Thyroid gland (tissue), 4 donors: ENCODE results near the gene NFIA. TPM values are rescaled to one million over a fixed set of nuclear protein-coding genes. Genes with fewer than 3 reads are reported as not detected.

Source experiments
- DNase-seq, 2 donors: peaks; one replicate each; pipeline ENCODE4 v3.0.0-alpha.2; 2019
- H3K27ac ChIP-seq, 3 donors: fragments of 200-600 bp; sonication (generic); 1 replicate in 2 of 3; 2 replicates in 1 of 3; pipeline ENCODE4 v1.5.1; 2016 to 2019; ENCODE audit warnings: mild to moderate bottlenecking in 1 of 3, moderate library complexity in 1 of 3
- H3K27me3 ChIP-seq: fragments of 200-600 bp; sonication (generic); one replicate; pipeline ENCODE4 v1.5.1; 2019
- H3K36me3 ChIP-seq, 2 donors: fragments of 200-600 bp; sonication (generic); one replicate each; pipeline ENCODE4 v1.5.1; 2016 to 2019
- H3K4me1 ChIP-seq, 2 donors: fragments of 200-600 bp; sonication (generic); one replicate each; pipeline ENCODE4 v1.5.1; 2017 to 2019
- H3K4me3 ChIP-seq, 3 donors: fragments of 200-600 bp; sonication (generic); replicated peaks in 1 of 3; 1 replicate in 2 of 3; 2 replicates in 1 of 3; pipeline ENCODE4 v1.5.1; 2016; ENCODE audit warnings: mild to moderate bottlenecking in 1 of 3
- H3K9me3 ChIP-seq: fragments of 200-600 bp; sonication (generic); one replicate; pipeline ENCODE4 v1.5.1; 2017
- CTCF ChIP-seq, 6 experiments: fragments of 200-600 bp in 3 of 6; fragments of 450-650 bp in 3 of 6; sonication (generic) in 3 of 6; IDR thresholded peaks; one replicate each; pipeline ENCODE4 v1.5.1; 2016 to 2019; ENCODE audit warnings: antibody characterized with exemption in 6 of 6, mild to moderate bottlenecking in 2 of 6, inconsistent platforms in 1 of 6, moderate library complexity in 1 of 6
- POLR2A ChIP-seq, 2 donors: fragments of 450-650 bp; IDR thresholded peaks; one replicate each; pipeline ENCODE4 v1.6.1; 2017; ENCODE audit warnings: antibody characterized with exemption in 2 of 2, mild to moderate bottlenecking in 2 of 2, moderate library complexity in 1 of 2
- WGBS, 2 donors: methylation state at CpG; one replicate each; pipeline ENCODE4 v1.1.5; 2017; 5-methylcytosine and 5-hydroxymethylcytosine counted together
- intact Hi-C: fragments of 100-400 bp; cut with DNase I; formaldehyde crosslinking; loops from one replicate; pipeline ENCODE4 v1.15.1; 2023
- total RNA-seq, 4 donors: library from RNA; depleted of rRNA; stranded (reverse); fragments of >200 nt; gene quantifications; one replicate each; pipeline ENCODE4 v1.2.3, GENCODE V29; 2016

NFIA gene
- total RNA-seq, 4 donors from 2014 or later: 105 to 149 (median 118) TPM

GRCh38 chr1:61149010-61149860 lies 66.9 kb downstream of the NFIA start:
- no peak for TF ChIP-seq POLR2A (IDR thresholded peaks at IDR 0.05)
- no peak for TF ChIP-seq CTCF (IDR thresholded peaks at IDR 0.05)
- Histone ChIP-seq H3K4me3 (no peak overlapping the region), H3K9me3 (no peaks in the 10 kb centered on the region), H3K36me3 (no peaks in the 10 kb centered on the region), H3K4me1 (peaks cover 43 to 74% of the 10 kb centered on the region in 2 donors), H3K27me3 (no peaks in the 10 kb centered on the region), H3K27ac (peak overlapping the region; percentile 19 to 66 (median 62))
- 96% methylated on average over 1 of the region's 1 CpG for WGBS, 2 donors
- intact Hi-C loops: no loop called here
- no peak for DNase-seq

DNA sequence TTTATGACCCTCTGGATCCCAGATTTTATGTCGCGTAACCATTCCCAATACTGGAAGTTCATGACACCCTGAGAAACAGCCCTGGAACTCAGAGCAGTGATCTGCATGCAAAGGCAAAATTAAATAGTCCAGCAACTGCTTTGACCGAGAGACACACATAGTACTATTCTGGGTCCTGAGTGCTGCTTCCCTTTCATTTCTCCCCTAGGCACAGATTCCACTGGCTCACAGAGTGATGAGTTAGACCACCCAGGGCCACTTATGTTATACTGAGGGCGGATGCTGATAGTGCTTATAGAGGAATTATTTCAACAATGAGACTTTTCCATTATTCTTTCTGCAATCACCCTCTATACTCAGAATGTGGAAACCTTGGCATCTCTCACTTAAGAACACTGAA lies 69.2 kb downstream of the NFIA start:
- Histone ChIP-seq H3K36me3 (no peaks in the 10 kb centered on the region), H3K27me3 (no peaks in the 10 kb centered on the region), H3K4me3 (no peak overlapping the region), H3K27ac (peak overlapping the region; percentile 65 to 88 (median 85)), H3K9me3 (no peaks in the 10 kb centered on the region), H3K4me1 (peaks cover 60 to 79% of the 10 kb centered on the region in 2 donors)
- TF ChIP-seq POLR2A (IDR thresholded peaks at IDR 0.05) (no peak), CTCF (IDR thresholded peaks at IDR 0.05) (no peak)
- 95 to 97% methylated on average over 4 of the region's 4 CpGs for WGBS, 2 donors
- intact Hi-C loops: no loop called here
- no peak for DNase-seq

DNA sequence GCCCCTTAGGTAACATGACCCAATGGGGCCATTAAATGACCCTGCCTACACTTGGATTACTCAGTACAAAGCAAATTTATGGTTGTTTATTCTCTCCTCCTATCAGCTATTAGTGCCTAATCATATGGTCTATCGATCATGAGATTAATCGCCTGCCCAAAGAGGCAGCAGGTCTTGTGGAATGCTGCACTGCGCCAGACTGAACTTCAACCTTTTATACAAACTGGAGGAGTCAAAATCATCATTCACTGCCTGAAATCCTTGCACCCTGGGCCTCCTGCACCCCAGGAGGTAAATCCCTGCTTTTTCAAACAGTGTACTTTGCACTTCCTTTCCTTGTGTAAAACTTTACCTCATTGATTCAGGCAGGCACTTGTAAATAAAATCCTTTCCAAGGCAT lies 69.7 kb downstream of the NFIA start:
- intact Hi-C loops: no loop called here
- H3K4me1 ChIP-seq: peaks cover 64 to 79% of the 10 kb centered on the region in 2 donors
- H3K36me3 ChIP-seq: no peaks in the 10 kb centered on the region
- WGBS, 2 donors: 26 to 64% methylated on average over 3 of the region's 3 CpGs
- no peak overlapping the region for H3K4me3 ChIP-seq
- H3K27me3 ChIP-seq: no peaks in the 10 kb centered on the region
- TF ChIP-seq CTCF (IDR thresholded peaks at IDR 0.05) (no peak), POLR2A (IDR thresholded peaks at IDR 0.05) (no peak)
- no peak for DNase-seq
- peak overlapping the region; percentile 65 to 88 (median 85) for H3K27ac ChIP-seq
- H3K9me3 ChIP-seq: no peaks in the 10 kb centered on the region

DNA sequence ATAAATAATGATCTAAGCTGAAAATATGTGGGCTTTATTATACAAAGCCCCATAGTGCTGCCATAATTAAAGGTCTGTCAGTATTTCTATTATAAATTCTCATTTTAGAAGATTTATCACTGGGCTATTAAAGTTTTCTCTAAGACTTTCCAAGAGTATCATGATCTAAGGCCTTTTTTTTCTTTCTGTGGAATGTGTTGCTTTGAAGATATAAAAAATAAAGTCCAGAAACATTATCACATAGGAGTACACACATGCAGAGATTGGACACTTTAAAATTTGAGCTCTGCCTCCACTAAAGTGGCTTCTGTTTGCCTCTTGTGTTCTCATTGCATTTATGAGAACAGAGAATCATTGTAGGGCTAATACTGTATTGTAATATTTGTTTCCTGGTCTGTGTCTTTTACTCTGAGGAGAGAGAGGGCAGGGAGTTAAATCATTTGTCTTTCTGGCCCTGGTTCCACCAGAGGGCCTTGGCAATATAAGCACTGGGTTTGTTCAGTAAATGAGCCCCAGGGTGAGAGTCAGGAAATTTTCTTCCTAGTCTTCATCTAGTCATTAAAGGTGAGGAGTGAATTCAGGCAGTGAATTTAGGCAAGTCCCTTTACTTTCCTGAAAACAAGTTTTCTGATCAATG lies 70.2 kb downstream of the NFIA start:
- intact Hi-C loops: no loop called here

More for the DNA sequence above, 70.2 kb downstream of the NFIA start:
- Histone ChIP-seq H3K27ac (peak overlapping the region; percentile 65 to 88 (median 85)), H3K9me3 (no peaks in the 10 kb centered on the region), H3K4me1 (peaks cover 66 to 79% of the 10 kb centered on the region in 2 donors), H3K4me3 (no peak overlapping the region), H3K36me3 (no peaks in the 10 kb centered on the region), H3K27me3 (no peaks in the 10 kb centered on the region)
- TF ChIP-seq CTCF (IDR thresholded peaks at IDR 0.05) (peak in 3 of 6 experiments; percentile 3 to 29 (median 20)), POLR2A (IDR thresholded peaks at IDR 0.05) (no peak)
- DNase-seq: peak in 1 of 2 donors; percentile 45
